Endometrial microvascular endothelial cells (primary cell): ENCODE results near the gene NHLH2. TPM values are rescaled to one million over a fixed set of nuclear protein-coding genes. Genes with fewer than 3 reads are reported as not detected.

Experiments
- in situ Hi-C: cut with HindIII; loops from 2 replicates; pipeline ENCODE4 v1.10.0; 2017; ENCODE audit warnings: low sequenced_read_pairs, low pct_unique_long_range_greater_than_20kb; ENCODE audit errors: inconsistent ontology term
- total RNA-seq: library from RNA; depleted of rRNA; stranded (reverse); fragments of >200 nt; gene quantifications from one replicate; pipeline ENCODE4 v1.2.3, GENCODE V29; 2015; ENCODE audit errors: inconsistent ontology term

NHLH2 gene
- total RNA-seq, 1 donor from 2014 or later = not detected

DNA sequence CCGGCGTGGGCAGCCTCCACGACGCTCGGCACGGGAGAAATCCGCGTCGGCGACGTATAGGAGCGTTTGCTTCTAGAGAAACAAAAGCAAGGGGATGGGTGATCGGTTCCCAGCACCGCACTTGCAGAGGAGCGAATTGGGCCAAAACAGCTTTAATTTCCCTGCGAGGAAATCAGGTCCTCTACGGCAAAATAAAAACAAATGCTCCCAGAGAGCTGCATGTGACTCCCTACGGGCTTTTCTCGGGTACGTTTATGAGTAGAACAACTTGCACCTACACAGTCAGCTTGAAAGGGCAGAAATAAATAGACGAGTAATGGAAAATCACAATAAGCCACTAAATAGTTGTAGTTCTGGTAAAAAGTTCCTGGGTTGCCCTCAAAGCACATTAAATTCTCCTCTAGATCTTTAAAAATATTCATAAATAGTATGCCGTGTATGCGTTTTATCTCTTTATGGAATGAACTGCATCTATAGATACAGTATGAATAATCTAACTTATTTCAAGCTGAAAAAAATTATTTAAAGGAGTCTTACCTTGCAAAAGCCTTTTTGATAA is 1.2 kb downstream of the NHLH2 start:
- in situ Hi-C loops = no loop called here

DNA sequence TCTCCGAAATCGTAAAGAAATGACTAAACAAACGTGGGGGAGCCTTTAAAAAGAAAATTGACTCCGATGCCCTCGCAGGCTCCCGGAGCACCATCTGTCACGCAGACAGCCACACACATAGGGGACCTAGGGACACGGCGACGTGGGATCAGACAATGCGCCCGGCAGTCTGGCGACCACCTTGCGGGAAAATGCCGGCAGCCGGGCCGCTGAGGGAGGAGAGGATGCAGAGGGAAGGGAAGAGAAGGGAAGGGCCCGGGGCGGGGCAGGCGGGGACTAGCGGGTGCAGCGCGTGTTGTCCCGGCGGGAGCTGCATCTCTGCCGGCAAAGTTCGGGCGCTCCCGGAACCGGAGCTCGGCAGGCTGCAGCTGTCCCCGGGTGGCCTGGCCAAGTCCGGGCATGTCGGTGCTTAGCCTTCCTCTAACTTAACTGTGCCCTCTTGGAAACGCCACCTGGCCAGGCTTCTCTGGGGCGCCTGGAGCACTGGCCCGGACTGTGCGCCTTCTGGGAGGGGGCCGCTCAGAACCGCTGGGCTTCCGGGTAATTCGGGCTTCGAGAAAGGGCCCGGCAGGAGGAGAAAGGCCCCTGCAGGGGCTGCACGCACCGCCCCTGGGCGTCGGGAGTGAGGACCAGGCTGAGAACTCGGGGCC is 1.8 kb downstream of the NHLH2 start:
- in situ Hi-C loops = no loop called here

DNA sequence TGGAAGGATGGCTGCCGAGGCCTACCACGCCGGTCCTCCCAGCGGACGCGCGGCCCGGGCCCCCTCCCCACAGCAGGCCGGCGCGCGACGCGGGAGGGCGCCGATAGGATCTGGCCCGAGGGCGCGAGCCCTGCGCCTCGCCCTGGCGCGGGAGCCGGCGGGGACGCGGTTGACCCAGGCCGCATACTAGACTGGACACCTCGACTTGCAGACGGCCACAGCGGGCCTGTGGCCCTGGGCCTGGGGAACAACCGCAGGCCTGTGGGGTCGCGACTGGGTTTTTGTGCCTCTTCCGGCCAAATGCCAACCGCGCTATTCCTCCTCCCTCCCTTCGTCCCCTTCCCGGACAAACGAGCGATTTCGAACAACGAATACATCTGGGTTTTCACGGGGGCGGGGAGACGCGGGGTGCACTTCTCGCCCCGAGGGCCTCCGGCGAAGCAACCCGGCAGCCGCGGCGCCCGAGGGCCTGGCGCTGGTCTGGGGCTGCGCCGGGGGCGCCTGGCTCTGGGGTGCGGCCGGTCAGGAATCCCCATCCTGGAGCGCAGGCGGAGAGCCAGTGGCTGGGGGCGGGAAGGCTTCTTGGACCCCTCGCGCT is 2.4 kb downstream of the NHLH2 start:
- in situ Hi-C loops = no loop called here

DNA sequence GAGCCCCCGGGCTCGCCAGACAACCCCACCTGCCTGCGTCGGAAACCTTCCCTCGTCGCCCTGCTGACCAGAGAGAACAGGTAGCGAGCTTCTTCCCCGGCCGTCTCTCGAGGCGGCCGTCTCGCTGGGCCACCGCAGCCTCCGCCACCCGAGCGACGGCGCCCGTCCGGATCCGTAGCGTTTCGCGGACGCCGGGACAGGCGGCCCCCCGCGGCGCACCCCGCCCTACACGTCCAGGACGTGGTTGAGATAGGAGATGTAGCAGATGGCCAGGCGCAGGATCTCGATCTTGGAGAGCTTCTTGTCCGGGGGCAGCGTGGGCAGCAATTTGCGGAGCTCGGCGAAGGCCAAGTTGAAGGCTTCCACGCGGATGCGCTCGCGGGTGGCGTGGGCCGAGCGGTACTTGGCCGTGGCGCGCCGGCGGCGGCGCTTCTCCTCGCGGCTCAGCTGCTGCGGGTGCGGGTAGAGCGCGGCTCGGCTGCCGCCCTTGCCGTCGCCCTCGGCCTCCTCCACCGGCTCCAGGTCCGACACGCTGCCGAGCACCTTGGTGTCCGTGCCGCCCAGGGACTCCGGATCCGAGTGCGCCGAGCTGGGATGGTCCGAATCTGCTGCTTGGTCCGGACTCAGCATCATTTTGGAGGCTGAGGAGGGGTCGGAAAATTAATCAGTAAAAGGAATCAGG is 3.0 kb downstream of the NHLH2 start:
- in situ Hi-C loops = no loop called here

DNA sequence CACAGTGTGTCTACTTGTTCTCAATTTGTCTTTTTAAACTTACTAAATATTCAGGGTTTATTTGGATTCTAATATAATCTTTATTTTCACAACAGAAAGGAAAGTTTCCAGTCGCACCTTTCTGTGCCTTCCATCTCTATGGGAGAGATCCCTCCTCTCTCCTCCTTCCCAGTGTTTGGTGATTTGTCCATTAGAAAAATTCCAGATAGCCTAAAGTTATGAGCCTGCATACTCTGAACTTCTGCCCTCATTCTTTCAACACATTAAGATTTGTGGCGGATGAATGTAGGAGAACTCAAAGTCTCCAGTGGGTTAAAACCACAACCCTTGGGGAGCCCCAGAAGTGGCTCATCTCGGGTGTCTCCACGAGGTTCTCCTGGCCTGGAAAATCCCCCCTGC is 3.6 kb downstream of the NHLH2 start:
- in situ Hi-C loops = no loop called here

DNA sequence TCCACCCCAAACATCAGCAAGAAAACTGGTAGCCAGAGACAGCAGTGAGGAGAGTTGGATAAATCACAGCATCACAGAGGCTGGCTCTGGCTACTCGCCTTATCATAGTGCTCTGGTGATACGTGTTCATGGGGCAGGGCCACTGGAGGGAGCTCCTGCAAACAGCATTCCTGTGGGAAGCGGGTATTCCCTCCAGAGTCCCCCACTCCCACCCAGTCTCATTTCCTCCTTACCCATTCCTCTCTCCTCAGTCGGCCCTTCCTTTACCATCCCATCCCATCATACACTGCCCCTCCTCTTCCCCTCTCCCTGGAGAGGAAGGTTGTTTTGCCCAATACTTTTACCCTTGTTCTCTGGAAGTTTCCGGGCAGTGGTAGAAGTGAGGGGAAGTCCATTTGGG is 7.1 kb downstream of the NHLH2 start:
- in situ Hi-C loops = no loop called here

DNA sequence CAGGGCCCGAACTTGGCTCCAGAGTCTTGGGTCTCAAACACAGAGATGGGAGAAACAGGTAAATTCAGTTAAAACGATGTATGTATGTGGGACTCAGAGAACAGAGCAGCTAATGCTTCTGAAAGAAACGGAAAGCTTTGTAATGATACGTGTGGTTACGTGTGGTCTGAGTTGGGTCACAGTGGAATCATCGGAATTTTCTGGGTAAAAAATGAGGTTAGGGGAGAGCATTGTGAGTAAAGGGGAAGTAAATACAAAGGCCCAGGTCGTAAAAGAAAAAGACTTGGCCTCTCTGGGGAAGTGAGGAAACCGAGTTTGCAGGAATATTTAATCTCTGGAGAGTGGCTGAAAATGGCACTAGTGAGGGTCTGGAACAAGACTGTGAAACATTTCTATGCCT is 8.3 kb downstream of the NHLH2 start:
- in situ Hi-C loops = no loop called here

DNA sequence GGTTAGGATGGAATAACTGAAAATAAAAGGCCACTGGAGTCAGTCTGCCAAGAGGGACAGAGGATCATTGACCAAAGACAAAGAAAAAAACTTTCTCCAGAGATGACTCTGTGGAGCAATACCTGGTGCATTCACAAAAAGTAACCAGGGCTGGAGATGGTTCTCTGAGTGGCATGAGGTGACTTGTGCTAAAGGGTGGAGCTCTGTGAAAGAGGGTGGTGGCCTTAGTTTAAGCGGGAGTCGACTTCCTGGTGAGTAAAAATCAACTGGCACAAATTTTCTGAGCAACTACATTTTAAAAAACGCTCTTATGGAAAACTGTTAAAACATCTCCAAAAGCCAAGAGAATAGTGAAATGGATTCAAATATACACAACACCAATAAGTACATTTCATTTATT is 10.0 kb downstream of the NHLH2 start:
- in situ Hi-C loops = no loop called here

DNA sequence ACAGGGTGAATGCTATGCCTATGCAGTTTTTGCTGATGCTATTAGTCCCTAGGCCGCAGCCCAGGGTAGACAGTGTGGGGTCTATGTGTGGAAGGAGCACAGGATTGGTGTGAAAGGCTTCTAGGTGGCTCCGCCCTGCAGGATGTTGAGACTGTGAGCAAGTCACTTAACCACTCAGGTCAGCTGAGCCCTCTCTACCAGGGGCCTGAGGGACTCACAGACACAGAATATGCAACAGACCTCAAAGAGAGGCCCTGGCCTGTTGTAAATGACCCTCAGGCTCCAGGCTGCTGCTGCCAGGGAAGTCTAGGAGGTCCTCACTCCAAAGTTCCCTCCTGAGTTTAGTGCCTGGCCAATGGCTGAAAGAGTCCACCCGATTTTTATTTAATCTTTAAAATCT is 11.0 kb downstream of the NHLH2 start:
- in situ Hi-C loops = no loop called here

DNA sequence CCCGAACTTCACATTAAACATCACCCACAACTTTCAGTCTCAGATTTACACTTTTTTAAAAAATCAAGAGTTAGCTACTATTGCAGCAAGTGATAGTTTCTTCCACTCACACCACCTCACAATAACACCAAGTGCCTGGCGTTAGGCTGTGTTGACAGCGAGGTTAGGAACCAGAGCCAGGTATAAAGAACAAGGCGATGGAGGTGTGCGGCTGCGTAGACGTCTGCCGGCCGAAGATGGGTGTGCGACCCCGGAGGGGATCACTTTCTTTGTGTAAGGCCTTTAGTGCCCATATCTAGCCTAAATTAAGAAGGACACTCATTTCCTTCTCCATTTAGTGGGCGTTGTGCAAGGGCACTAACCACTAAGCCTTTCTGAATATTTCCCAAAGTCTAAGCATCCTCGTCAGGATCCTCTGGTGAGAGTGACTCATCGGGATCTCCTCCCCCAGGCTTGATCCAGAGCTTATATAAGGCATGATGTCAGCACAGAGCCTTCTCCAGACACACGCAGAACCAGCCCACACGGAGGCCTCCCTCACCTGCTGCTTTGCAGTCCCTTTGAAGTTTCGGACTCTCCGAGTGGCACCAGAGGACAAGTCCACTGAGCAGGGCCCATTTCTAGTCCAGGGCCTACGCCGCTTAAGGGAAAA is 11.8 kb downstream of the NHLH2 start:
- in situ Hi-C loops = no loop called here

DNA sequence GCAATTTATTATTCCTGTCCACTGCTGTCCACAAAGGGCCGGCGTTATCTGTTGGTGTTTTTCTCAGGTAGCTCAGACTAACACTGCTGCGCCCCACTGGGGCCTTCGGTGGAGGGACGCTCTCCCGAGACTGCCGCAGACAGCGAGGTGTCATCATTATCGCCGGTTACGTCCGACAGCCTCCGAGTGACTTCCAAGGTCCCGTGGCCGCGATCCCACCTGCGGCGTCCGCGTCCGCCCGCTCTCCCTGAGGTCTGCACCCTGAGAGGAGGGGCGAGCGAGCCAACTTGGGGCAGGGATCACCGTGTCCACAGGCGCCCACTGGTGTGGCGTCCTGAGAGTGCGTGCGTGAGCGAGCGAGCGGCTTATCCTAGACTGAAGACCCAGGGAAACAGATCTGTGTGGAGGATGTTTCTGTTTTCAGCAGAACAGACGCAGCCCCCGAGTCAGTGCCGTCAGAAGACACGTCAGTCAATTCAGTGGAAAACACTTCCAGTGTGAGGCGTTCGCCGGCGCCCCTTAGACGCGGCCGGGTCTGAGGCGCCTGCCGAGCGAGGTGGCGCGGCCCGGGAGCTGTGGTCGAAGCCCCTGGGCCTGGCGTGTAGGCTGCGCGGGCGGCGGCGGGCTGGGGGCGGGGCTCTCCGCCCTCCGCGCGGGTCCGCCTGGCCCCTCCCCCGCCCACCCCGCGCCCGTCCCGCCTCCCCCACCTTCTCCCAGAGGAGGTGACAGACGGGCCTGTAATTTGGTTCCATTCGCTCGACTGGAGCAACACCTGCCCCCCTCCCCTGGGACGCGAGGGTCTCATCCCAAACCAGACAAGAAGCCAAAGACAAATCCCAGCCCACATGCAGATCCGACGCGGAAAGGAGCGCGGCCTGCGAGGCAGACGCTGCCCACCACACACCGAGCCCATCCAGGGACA is 12.6 kb downstream of the NHLH2 start:
- in situ Hi-C loops = no loop called here

DNA sequence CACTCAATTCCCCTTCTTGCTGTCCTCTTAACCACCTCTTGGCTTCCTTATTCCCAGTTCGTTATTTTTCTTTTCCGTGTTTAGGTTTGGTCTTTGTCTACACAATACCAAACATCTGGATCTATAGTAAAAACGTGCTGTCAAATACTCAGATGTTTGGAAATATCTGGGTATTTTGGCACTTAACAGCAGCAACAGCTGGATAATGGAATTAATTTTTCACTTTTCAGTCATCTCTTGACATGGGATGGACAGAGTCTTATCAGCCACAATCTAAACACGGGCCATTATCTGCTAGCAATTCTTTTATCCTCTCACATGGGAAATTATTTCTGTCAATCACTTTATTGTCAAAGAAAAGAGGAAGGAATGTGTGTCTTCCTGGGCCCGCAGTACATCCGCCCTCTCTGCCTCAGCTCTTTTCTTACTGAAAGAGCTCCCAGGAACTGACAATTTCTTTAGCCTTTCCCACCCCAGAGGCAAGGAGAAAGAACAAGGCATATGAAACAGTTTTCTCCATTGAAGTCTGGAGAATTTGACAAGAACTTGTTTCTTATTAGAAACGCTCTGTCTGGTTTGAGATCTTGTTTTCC is 13.4 kb downstream of the NHLH2 start:
- in situ Hi-C loops = no loop called here

DNA sequence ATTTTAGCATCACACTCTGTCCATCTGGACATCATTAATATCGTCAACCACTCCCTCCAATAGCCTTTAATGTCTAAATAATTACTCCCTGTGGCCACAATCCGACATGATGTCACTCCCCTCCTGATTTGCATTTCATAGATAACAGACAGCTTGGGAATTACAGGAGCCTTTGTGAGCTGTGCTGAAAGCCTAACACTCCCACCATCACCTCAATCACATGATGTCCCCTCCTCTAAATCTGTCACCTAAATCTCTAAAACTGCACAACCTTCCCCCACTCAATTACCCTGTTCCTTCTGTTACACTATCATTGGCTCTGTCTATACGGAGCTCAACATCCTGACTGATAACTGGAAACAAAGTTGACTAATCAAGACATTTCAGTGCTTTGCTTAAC is 14.3 kb downstream of the NHLH2 start:
- in situ Hi-C loops = no loop called here

DNA sequence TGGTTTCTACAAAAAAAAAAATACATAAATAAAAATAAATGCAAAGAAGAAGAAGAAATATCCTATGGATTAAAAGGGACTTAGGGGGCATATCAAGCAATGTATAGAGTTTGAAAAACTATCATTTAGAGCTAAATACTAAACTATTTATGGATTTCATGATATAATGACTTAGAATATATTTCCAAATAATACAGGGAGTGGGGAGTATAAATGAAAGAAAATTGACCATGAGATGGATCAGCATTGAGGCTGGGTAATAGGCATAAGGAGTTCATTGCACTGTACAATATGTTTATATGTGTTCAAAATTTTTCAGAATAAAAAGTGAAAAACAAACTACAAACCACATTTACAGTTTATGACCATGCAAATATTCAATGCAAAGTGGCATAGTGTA is 18.8 kb downstream of the NHLH2 start:
- in situ Hi-C loops = no loop called here

DNA sequence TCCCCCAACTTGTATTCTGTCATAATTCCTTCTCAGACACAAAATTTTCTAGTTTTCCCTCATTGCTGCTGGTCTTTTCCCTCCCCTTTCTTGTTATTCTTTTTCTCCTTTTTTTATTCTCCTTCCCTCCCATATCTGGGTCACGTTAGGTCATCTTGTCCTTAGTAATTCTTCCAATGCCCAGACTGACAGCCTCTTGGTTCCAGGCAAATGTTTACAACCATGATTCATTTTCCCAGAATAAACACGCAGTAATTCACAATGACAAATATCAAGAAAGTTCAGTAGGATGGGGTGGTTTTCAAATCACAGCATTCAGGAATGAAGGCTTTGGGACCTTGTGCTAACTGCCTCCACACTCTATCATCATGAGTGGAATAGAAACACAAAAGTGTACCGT is 25.2 kb downstream of the NHLH2 start:
- in situ Hi-C loops = no loop called here

DNA sequence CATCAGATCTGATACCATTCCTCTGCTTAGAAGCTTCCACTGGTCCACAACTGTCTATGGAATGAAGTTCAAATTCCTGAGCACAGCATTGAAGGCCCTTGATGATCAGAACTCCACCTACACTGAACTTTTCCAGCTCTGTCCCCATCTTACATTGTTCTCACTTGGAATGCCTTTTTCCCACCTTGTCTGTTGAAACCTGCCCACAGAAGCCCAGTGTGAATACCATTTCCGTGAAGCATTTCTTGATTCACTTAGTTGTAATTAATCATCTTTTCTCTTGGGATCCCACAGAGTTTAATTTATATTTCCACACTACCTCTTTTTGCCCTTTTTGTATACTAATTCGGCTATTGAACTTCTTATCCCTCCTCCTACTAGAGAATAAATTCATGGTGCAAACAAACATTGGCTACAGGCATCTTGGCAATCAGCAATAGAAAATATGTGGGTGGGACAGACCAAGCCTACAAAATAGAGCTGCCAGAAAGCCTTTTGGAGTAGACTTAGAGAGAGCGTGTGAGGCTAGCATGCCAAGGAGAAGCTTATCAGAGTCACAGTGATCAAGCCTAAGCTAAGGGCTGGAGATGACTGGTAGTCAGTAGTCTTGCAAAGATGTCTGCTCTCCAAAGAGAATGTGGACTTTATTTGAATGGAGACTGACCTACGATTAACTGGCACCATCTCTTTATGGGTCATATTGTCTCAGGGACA is 26.1 kb downstream of the NHLH2 start:
- in situ Hi-C loops = no loop called here

DNA sequence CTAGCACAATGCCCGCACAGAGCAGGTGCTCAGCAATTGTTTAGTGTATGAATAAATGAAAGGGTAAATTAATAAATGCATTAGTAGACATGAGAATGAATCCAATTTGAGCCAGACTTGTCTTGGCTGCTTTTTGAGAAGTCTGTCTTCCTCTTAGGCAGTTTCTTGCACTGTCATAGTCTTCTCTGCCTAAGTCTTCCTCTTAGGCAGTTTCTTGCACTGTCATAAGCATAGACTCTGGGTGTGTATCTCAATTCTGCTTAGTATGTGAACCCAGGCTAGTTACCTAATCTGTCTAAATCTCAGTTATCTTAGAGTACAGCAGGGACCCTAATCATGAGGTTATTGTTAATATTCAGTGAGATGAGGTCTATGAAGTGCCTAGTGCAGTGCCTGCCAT is 27.2 kb downstream of the NHLH2 start:
- in situ Hi-C loops = no loop called here
